H1 (cell line): ENCODE measurements around the gene NFE2L2.

Experiments
- CTCF ChIP-seq, 3 experiments: IDR thresholded peaks; 1 replicate in 2 of 3; 2 replicates in 1 of 3; pipeline versions ENCODE4 v1.5.1 to v1.6.1; 2011; ENCODE audit warnings: low read length in 3 of 3, mild to moderate bottlenecking in 3 of 3, inconsistent platforms in 2 of 3, low read depth in 1 of 3, moderate library complexity in 1 of 3; ENCODE audit not compliant: insufficient read depth in 1 of 3; ENCODE audit errors: control extremely low read depth in 1 of 3
- POLR2AphosphoS5 ChIP-seq: IDR thresholded peaks from 2 replicates; pipeline ENCODE4 v1.6.1; 2011; ENCODE audit warnings: low read depth, low read length
- SIX5 ChIP-seq: IDR thresholded peaks from 2 replicates; pipeline ENCODE4 v1.6.1; 2011; ENCODE audit warnings: mild to moderate bottlenecking, low read depth, low read length
- SUZ12 ChIP-seq: fragments of 200-600 bp; sonication (generic); IDR thresholded peaks from 2 replicates; pipeline ENCODE4 v1.6.1; 2012; ENCODE audit warnings: mild to moderate bottlenecking, inconsistent platforms, low read length, moderate library complexity, mixed read lengths

GRCh38 chr2:177312562-177312961, 48.0 kb upstream of the NFE2L2 start:
- TF ChIP-seq SIX5 (no peak), SUZ12 (no peak), POLR2AphosphoS5 (no peak), CTCF (IDR thresholded peaks at IDR 0.05; ENCODE audit: control extremely low read depth in 1 of 3, insufficient read depth in 1 of 3, low read depth in 1 of 3, low read length in 3 of 3) (no peak)
